ENCODE data around the gene RABL6.
"Not testable (repeated sequence)": the region's sequence is repeated elsewhere in the genome, so short reads cannot be mapped to it uniquely, and the experiment has no call there.

RABL6 gene

GRCh38 chr9:136837856-136838277 lies 30.1 kb downstream of the RABL6 start:
- DNase-seq: not testable (repeated sequence)

DNA sequence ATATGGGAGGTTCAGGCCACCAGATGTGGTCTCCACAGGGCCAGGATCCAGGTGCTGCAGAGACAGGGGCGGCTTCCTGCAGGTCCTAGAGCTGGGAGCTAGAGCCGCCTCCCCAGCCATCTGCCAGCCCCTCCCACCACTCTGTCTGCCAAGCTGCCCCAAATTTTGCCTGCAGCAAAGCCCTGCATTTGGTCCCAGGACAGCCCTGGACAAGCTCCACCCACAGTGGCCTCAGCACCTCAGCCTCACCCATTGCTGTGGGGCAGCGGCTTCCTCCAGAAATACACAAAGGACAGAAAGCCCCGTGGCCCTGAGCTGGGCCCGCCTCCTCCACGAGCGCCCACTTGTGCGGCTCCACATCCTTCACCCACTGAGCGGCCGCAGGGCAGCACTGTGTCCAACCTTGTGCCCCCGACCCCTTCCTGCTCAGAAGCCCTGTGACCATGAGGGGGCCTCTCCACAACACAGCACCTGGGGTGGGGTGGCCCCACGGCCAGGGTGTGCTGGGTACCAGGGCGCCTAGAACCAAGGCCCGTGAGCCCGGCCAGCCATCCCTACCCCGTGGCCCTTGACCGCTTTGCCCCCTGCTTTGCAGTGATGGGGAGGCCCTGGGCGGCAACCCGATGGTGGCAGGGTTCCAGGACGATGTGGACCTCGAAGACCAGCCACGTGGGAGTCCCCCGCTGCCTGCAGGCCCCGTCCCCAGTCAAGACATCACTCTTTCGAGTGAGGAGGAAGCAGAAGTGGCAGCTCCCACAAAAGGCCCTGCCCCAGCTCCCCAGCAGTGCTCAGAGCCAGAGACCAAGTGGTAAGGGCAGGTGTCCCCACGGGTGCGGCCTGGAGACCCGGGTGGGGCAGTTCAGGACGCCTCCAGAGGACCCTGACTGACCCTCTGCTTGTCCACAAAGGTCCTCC lies 30.8 kb downstream of the RABL6 start:
- no peak for DNase-seq

GRCh38 chr9:136839229-136840139 lies 31.7 kb downstream of the RABL6 start:
- no peak for DNase-seq

DNA sequence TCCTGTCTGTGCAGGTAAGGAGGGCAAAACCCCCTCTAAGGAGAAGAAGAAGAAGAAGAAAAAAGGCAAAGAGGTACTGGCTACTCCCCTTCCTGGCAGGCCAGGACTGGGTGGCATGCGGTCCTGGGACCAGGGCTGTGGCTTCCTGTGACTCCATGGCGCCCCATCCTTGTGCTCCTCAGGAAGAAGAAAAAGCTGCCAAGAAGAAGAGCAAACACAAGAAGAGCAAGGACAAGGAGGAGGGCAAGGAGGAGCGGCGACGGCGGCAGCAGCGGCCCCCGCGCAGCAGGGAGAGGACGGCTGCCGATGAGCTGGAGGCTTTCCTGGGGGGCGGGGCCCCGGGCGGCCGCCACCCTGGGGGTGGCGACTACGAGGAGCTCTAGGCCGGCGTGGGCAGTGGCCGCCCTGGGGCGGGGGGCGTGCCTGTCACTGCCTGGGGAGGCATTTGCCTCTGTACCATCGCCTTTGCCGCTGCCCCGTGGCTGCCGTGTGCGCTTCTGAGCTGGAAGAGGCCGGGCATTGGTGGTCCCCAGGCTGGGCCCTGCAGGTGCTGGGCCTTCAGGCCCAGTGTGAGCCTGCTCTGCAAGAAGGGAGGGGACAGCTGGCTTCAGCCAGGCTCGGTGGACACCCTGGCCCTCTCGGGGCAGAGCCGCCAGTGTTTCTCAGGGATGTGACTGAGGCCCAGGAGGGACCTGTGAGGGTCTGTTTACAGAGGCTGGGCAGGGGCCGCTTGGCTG lies 32.6 kb downstream of the RABL6 start:
- no peak for DNase-seq

- DNase-seq: no peak
Observed at GRCh38 chr9:136840877-136841645, 33.3 kb downstream of the RABL6 start.

DNA sequence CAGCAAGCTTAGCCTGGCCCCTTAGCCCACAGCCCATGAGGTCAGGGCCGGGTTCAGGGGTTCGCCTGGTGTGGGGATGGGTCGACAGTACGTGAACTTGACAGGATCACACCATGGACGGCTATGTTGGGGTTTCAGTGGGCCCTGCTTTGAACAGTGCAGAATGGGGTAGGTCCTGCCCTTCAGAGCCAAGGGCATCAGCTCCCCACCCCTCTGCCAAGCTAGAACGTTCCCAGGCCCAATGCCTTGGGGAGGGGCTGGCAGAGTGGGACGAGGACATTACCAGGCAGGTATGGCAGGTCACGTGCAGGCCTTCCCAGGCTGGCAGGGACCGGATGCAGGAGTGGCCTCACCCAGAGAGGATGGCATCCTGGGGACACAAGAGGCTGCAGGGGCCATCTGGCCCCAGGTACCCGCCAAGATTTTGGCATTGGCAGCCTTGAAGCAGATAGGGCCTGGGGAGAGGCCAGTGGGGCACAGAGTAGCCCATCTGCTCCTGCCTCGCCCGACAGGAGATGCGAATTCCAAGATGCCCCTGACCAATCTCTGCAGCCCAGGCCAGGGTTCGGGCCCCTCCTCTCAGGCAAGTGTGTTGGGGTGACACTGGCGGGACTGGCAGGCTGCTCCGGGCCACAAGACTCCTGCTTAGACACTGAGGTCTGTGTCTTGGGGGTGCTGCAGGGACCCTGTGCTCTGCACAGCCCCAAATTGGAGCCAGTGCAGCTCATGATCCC lies 34.1 kb downstream of the RABL6 start:
- DNase-seq: not testable (repeated sequence)

DNA sequence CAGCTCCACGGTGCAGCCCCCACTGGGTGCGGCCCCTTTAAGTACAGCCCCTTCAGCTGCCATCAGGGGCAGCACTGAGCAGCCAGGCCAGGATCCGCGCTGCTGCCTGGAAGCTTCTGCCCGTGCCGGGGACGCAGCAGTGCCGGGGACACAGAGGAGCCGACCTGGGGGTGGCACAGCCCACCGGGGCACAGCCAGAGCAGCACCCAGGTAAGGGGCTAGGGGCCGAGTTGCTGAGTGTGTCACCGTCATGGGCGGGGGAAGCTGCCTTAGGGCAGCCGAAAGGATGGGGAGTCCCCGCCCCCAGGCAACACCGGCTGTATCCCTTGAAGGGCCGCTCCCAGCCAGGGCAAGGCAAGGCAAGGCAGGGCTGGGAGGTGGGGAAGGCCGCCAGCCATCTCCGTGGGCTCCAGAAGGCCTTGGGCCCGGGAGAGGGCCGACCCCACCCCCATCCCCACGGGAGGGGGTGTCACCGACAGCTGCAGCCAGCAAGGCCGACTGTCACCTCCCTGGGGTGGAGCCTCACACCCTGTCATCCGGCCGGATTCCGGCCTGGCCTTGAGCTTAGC lies 34.7 kb downstream of the RABL6 start, which contains the start of gene AJM1:
Gene AJM1, plus strand, starts transcription at position 99 of the 569 bp plus-strand sequence. CDS start 1,937 bp downstream, outside the sequence.
- peak; percentile 70 to 76 for DNase-seq

- not testable (repeated sequence) for DNase-seq
Observed at GRCh38 chr9:136843159-136843800, 35.5 kb downstream of the RABL6 start.

- peak; percentile 52 for DNase-seq
Observed at GRCh38 chr9:136843801-136844740, 36.3 kb downstream of the RABL6 start.

GRCh38 chr9:136844761-136845464 lies 37.2 kb downstream of the RABL6 start:
- no peak for DNase-seq

DNA sequence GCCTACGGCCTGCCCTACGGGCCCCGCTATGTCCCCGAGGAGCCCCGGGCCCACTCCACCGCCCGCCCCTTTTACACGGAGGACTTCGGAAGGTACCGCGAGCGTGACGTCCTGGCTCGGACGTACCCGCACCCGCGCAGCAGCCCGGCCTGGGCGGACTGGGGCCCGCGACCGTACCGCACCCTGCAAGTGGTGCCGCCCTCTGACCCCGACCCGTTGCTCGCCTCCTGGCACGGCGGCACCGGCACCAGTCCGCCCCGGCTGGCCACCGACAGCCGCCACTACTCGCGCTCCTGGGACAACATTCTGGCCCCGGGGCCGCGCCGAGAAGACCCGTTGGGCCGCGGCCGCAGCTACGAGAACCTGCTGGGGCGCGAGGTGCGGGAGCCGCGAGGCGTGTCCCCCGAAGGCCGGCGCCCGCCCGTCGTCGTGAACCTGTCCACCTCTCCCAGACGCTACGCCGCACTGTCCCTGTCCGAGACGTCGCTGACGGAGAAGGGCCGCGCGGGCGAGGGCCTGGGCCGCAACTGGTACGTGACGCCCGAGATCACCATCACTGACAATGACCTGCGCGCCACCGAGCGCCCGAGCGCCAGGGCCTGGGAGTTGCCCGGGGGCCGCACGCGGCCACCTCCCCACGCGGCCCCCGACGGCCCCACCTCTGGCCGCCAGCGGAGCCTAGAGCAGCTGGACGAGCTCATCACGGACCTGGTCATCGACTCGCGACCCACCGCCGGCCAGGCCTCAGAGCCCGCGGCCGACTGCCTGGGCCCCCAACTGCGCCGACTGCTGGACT lies 37.9 kb downstream of the RABL6 start:
- no peak for DNase-seq

DNA sequence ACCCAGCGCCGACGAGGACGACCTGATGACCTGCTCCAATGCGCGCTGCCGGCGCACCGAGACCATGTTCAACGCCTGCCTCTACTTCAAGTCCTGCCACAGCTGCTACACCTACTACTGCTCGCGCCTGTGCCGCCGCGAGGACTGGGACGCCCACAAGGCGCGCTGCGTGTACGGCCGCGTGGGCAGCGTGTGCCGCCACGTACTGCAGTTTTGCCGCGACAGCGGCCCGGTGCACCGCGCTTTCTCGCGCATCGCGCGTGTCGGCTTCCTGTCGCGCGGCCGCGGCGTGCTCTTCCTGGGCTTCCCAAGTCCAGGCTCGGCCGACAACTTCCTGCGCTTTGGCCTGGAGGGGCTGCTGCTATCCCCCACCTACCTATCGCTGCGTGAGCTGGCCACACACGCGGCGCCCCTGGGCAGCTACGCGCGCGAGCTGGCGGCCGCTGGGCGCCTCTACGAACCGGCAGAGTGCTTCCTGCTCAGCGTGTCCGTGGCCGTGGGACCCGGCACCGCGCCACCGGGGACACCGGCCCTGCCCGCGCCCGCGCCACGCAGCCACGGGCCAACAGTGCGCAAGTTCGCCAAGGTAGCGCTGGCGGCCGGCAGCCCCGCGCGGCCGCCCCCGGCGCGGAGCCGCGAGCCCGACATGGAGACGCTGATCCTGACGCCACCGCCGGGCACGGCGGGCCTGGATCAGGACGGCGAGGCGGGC lies 38.8 kb downstream of the RABL6 start:
- peak in 1 of 2 experiments; percentile 40 for DNase-seq

GRCh38 chr9:136847088-136847825 lies 39.5 kb downstream of the RABL6 start:
- DNase-seq: no peak

- DNase-seq: peak; percentile 58 to 60
Observed at GRCh38 chr9:136847826-136848392, 40.2 kb downstream of the RABL6 start.

DNA sequence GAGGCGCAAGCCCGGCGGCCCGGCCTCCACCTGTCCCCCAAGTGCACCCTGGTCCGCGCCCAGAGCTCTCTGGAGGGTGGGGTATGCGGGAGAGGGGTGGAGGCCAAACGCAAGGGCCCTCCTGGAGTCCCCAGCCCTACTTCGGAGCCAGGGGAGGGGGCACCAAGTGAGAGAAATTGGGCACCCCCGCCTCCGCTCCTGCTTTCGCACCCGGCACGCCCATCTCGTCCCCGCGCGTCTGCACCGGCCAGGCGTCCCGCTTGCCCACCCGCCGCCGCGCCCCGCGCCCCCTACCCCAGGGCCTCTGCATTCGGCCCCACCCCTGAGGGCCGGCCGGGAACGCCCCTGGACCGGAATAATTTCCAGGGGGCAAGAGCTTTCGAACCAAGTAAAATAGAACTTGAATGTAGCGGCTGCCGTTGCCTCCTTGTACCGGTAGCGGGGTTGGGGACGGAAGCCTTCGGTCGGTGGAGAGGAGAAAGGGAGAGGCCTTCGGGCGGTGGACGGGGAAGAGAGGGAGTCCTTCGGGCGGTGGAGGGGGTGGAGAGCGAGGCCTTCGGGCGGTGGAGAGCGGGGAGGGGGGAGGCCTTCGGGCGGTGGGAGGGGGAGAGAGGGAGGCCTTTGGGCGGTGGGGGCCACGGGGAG lies 40.8 kb downstream of the RABL6 start:
- peak in 1 of 2 experiments; percentile 35 for DNase-seq
